IPS-20b (cell line): ENCODE data around the gene FBXL17.

ENCODE experiments used
- H3K27ac ChIP-seq: one replicate; pipeline ENCODE4 v1.5.1; 2013; ENCODE audit warnings: low read length
- H3K27me3 ChIP-seq: 2 replicates; pipeline ENCODE4 v1.6.1; 2013; ENCODE audit warnings: mild to moderate bottlenecking, low read length, inconsistent platforms; ENCODE audit not compliant: insufficient read depth
- H3K36me3 ChIP-seq: 2 replicates; pipeline ENCODE4 v1.6.1; 2013; ENCODE audit warnings: low read depth, mild to moderate bottlenecking, inconsistent platforms, low read length, moderate library complexity; ENCODE audit not compliant: insufficient read depth
- H3K4me1 ChIP-seq: 2 replicates; pipeline ENCODE4 v1.6.1; 2013; ENCODE audit warnings: mild to moderate bottlenecking, control low read depth, inconsistent platforms, low read length, moderate library complexity; ENCODE audit not compliant: insufficient read depth
- H3K4me3 ChIP-seq: 2 replicates; pipeline ENCODE4 v1.5.1; 2013; ENCODE audit warnings: mild to moderate bottlenecking, low read length, inconsistent platforms
- H3K9ac ChIP-seq: 2 replicates; pipeline ENCODE4 v1.6.1; 2013; ENCODE audit warnings: low read depth, mild to moderate bottlenecking, inconsistent platforms, low read length, moderate library complexity
- H3K9me3 ChIP-seq: 2 replicates; pipeline ENCODE4 v1.6.1; 2013; ENCODE audit warnings: mild to moderate bottlenecking, low read depth, low read length, inconsistent platforms; ENCODE audit not compliant: insufficient read depth

The FBXL17 gene

GRCh38 chr5:107830750-107831149, 551.1 kb downstream of the FBXL17 start:
- no peak overlapping the region for H3K4me3 ChIP-seq
- no peaks in the 10 kb centered on the region for H3K9me3 ChIP-seq
- no peaks in the 10 kb centered on the region for H3K27me3 ChIP-seq
- H3K4me1 ChIP-seq, result peaks cover 10% of the 10 kb centered on the region; the same call in 1 of the 2 replicates
- no peak overlapping the region for H3K9ac ChIP-seq
- H3K36me3 ChIP-seq, result no peaks in the 10 kb centered on the region
- H3K27ac ChIP-seq, result no peak overlapping the region

GRCh38 chr5:107826311-107827000, 555.4 kb downstream of the FBXL17 start:
- H3K36me3 ChIP-seq, result no peaks in the 10 kb centered on the region
- peaks cover 18% of the 10 kb centered on the region; the same call in 1 of the 2 replicates for H3K4me1 ChIP-seq
- H3K4me3 ChIP-seq, result no peak overlapping the region
- H3K27me3 ChIP-seq, result no peaks in the 10 kb centered on the region
- peak overlapping the region; percentile 15; the same call in 1 of the 2 replicates for H3K9ac ChIP-seq
- H3K9me3 ChIP-seq, result no peaks in the 10 kb centered on the region
- H3K27ac ChIP-seq, result no peak overlapping the region

- Histone ChIP-seq H3K9me3 (no peaks in the 10 kb centered on the region), H3K27ac (no peak overlapping the region), H3K27me3 (no peaks in the 10 kb centered on the region), H3K4me1 (peaks cover 14% of the 10 kb centered on the region; the same call in 1 of the 2 replicates), H3K9ac (no peak overlapping the region), H3K4me3 (no peak overlapping the region), H3K36me3 (no peaks in the 10 kb centered on the region)
These were observed 557.1 kb downstream of the FBXL17 start for GRCh38 chr5:107824821-107825220.

GRCh38 chr5:107821288-107821687, 560.6 kb downstream of the FBXL17 start:
- Histone ChIP-seq H3K36me3 (no peaks in the 10 kb centered on the region), H3K4me1 (peaks cover 16% of the 10 kb centered on the region; the same call in 1 of the 2 replicates), H3K27ac (no peak overlapping the region), H3K27me3 (no peaks in the 10 kb centered on the region), H3K9ac (no peak overlapping the region), H3K4me3 (no peak overlapping the region), H3K9me3 (no peaks in the 10 kb centered on the region)

GRCh38 chr5:107820429-107820828, 561.5 kb downstream of the FBXL17 start:
- Histone ChIP-seq H3K9ac (no peak overlapping the region), H3K27ac (no peak overlapping the region), H3K9me3 (no peaks in the 10 kb centered on the region), H3K27me3 (no peaks in the 10 kb centered on the region), H3K4me3 (no peak overlapping the region), H3K36me3 (no peaks in the 10 kb centered on the region), H3K4me1 (peaks cover 9% of the 10 kb centered on the region; the same call in 1 of the 2 replicates)

GRCh38 chr5:107817951-107818350, 563.9 kb downstream of the FBXL17 start:
- Histone ChIP-seq H3K9me3 (no peaks in the 10 kb centered on the region), H3K4me1 (peaks cover 4% of the 10 kb centered on the region; the same call in 1 of the 2 replicates), H3K36me3 (no peaks in the 10 kb centered on the region), H3K27ac (no peak overlapping the region), H3K9ac (no peak overlapping the region), H3K27me3 (no peaks in the 10 kb centered on the region), H3K4me3 (no peak overlapping the region)

GRCh38 chr5:107817436-107817835, 564.5 kb downstream of the FBXL17 start:
- no peak overlapping the region for H3K27ac ChIP-seq
- H3K9me3 ChIP-seq, result no peaks in the 10 kb centered on the region
- H3K36me3 ChIP-seq, result no peaks in the 10 kb centered on the region
- H3K9ac ChIP-seq, result no peak overlapping the region
- no peak overlapping the region for H3K4me3 ChIP-seq
- H3K27me3 ChIP-seq, result no peaks in the 10 kb centered on the region
- H3K4me1 ChIP-seq, result peaks cover 4% of the 10 kb centered on the region; the same call in 1 of the 2 replicates

- Histone ChIP-seq H3K9me3 (no peaks in the 10 kb centered on the region), H3K9ac (no peak overlapping the region), H3K4me1 (peaks cover 19% of the 10 kb centered on the region; the same call in 1 of the 2 replicates), H3K36me3 (no peaks in the 10 kb centered on the region), H3K4me3 (no peak overlapping the region), H3K27ac (no peak overlapping the region), H3K27me3 (no peaks in the 10 kb centered on the region)
These were observed 566.8 kb downstream of the FBXL17 start for GRCh38 chr5:107815109-107815508.

GRCh38 chr5:107814183-107814827, 567.6 kb downstream of the FBXL17 start:
- H3K9ac ChIP-seq, result no peak overlapping the region
- H3K4me1 ChIP-seq, result peaks cover 27% of the 10 kb centered on the region; the same call in 1 of the 2 replicates
- no peak overlapping the region for H3K4me3 ChIP-seq
- H3K36me3 ChIP-seq, result no peaks in the 10 kb centered on the region
- H3K27ac ChIP-seq, result no peak overlapping the region
- H3K9me3 ChIP-seq, result no peaks in the 10 kb centered on the region
- H3K27me3 ChIP-seq, result no peaks in the 10 kb centered on the region

GRCh38 chr5:107813559-107813958, 568.3 kb downstream of the FBXL17 start:
- H3K9me3 ChIP-seq, result no peaks in the 10 kb centered on the region
- H3K4me1 ChIP-seq, result peaks cover 29% of the 10 kb centered on the region
- H3K9ac ChIP-seq, result no peak overlapping the region
- no peaks in the 10 kb centered on the region for H3K36me3 ChIP-seq
- no peak overlapping the region for H3K4me3 ChIP-seq
- H3K27me3 ChIP-seq, result no peaks in the 10 kb centered on the region
- no peak overlapping the region for H3K27ac ChIP-seq

- no peaks in the 10 kb centered on the region for H3K36me3 ChIP-seq
- H3K27ac ChIP-seq, result no peak overlapping the region
- peaks cover 4% of the 10 kb centered on the region; the same call in 1 of the 2 replicates for H3K27me3 ChIP-seq
- H3K9me3 ChIP-seq, result no peaks in the 10 kb centered on the region
- H3K9ac ChIP-seq, result no peak overlapping the region
- H3K4me1 ChIP-seq, result peaks cover 38% of the 10 kb centered on the region
- H3K4me3 ChIP-seq, result no peak overlapping the region
These were observed 569.2 kb downstream of the FBXL17 start for GRCh38 chr5:107812570-107813141.
